ENCODE data around the gene SGCE. TPM values are rescaled to one million over a fixed set of nuclear protein-coding genes. Genes with fewer than 3 reads are reported as not detected.

Gene SGCE
- total and polyA plus RNA-seq, 2 donors (not counting 1 experiment from before 2014, with no cell fraction given) = 8.9 to 13.0 TPM

GRCh38 chr7:94635687-94636086 is 20.2 kb downstream of the SGCE start:
- Mint-ChIP-seq H3K4me1 (no peaks in the 10 kb centered on the region), H3K9me3 (ENCODE audit: insufficient read depth) (no peaks in the 10 kb centered on the region), H3K4me3 (no peak overlapping the region), H3K27me3 (peaks cover 20% of the 10 kb centered on the region), H3K27ac (no peak overlapping the region)
- Histone ChIP-seq H3K4me1 (ENCODE audit: control insufficient read depth in 2 of 2, insufficient read depth in 2 of 2, low read length in 2 of 2) (no peaks in the 10 kb centered on the region), H3K36me3 (replicated peaks in 1 of 2; ENCODE audit: control extremely low read depth in 1 of 2, control insufficient read depth in 1 of 2, extremely low read depth in 1 of 2, insufficient read depth in 2 of 2, low read length in 1 of 2) (no peaks in the 10 kb centered on the region), H3K9me3 (ENCODE audit: control extremely low read depth in 1 of 3, control insufficient read depth in 2 of 3, insufficient read depth in 1 of 3, low read length in 2 of 3) (no peaks in the 10 kb centered on the region), H2AFZ (ENCODE audit: insufficient read depth, low read depth, low read length, poor library complexity, severe bottlenecking) (no peak overlapping the region), H3K27ac (ENCODE audit: low read length in 2 of 2) (no peak overlapping the region), H3K79me2 (ENCODE audit: control insufficient read depth, insufficient read depth, low read length) (no peaks in the 10 kb centered on the region), H3K4me2 (replicated peaks; ENCODE audit: low read depth, low read length, poor library complexity, severe bottlenecking) (no peak overlapping the region), H3K9ac (ENCODE audit: low read length) (no peak overlapping the region), H4K20me1 (ENCODE audit: control insufficient read depth, insufficient read depth, low read length, poor library complexity, severe bottlenecking) (no peaks in the 10 kb centered on the region), H3K4me3 (ENCODE audit: control extremely low read depth in 1 of 5, extremely low read depth in 1 of 5, insufficient read depth in 1 of 5, low read depth in 2 of 5, low read length in 4 of 5) (no peak overlapping the region), H3K27me3 (replicated peaks in 1 of 4; ENCODE audit: control extremely low read depth in 1 of 4, control insufficient read depth in 3 of 4, insufficient read depth in 4 of 4, low read length in 3 of 4) (no peaks in the 10 kb centered on the region)
- ATAC-seq (ENCODE audit: low read depth) = no peak
- TF ChIP-seq EZH2 (IDR thresholded peaks at IDR 0.05; ENCODE audit: borderline replicate concordance, insufficient read depth, low read depth, low read length, poor library complexity, severe bottlenecking) = no peak
- TF ChIP-seq, protein P1, sequence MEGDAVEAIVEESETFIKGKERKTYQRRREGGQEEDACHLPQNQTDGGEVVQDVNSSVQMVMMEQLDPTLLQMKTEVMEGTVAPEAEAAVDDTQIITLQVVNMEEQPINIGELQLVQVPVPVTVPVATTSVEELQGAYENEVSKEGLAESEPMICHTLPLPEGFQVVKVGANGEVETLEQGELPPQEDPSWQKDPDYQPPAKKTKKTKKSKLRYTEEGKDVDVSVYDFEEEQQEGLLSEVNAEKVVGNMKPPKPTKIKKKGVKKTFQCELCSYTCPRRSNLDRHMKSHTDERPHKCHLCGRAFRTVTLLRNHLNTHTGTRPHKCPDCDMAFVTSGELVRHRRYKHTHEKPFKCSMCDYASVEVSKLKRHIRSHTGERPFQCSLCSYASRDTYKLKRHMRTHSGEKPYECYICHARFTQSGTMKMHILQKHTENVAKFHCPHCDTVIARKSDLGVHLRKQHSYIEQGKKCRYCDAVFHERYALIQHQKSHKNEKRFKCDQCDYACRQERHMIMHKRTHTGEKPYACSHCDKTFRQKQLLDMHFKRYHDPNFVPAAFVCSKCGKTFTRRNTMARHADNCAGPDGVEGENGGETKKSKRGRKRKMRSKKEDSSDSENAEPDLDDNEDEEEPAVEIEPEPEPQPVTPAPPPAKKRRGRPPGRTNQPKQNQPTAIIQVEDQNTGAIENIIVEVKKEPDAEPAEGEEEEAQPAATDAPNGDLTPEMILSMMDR (IDR thresholded peaks at IDR 0.05) = no peak
- POLR2A ChIA-PET = no interaction called here
- DNase-seq = no peak
- intact Hi-C loops (cut with micrococcal nuclease) = no loop called here
- CTCF ChIA-PET = no interaction called here

GRCh38 chr7:94634502-94634901 is 21.4 kb downstream of the SGCE start:
- intact Hi-C loops (cut with micrococcal nuclease) = no loop called here
- WGBS (ENCODE audit: insufficient coverage) = 93% methylated on average over 2 of the region's 6 CpGs
- Histone ChIP-seq H3K36me3 (replicated peaks in 1 of 2; ENCODE audit: control extremely low read depth in 1 of 2, control insufficient read depth in 1 of 2, extremely low read depth in 1 of 2, insufficient read depth in 2 of 2, low read length in 1 of 2) (no peaks in the 10 kb centered on the region), H3K4me1 (ENCODE audit: control insufficient read depth in 2 of 2, insufficient read depth in 2 of 2, low read length in 2 of 2) (no peaks in the 10 kb centered on the region), H3K9ac (ENCODE audit: low read length) (no peak overlapping the region), H3K27ac (ENCODE audit: low read length in 2 of 2) (no peak overlapping the region), H3K4me3 (ENCODE audit: control extremely low read depth in 1 of 5, extremely low read depth in 1 of 5, insufficient read depth in 1 of 5, low read depth in 2 of 5, low read length in 4 of 5) (no peak overlapping the region), H3K27me3 (replicated peaks in 1 of 4; ENCODE audit: control extremely low read depth in 1 of 4, control insufficient read depth in 3 of 4, insufficient read depth in 4 of 4, low read length in 3 of 4) (no peaks in the 10 kb centered on the region), H3K4me2 (replicated peaks; ENCODE audit: low read depth, low read length, poor library complexity, severe bottlenecking) (no peak overlapping the region), H3K9me3 (ENCODE audit: control extremely low read depth in 1 of 3, control insufficient read depth in 2 of 3, insufficient read depth in 1 of 3, low read length in 2 of 3) (no peaks in the 10 kb centered on the region), H4K20me1 (ENCODE audit: control insufficient read depth, insufficient read depth, low read length, poor library complexity, severe bottlenecking) (no peaks in the 10 kb centered on the region), H2AFZ (ENCODE audit: insufficient read depth, low read depth, low read length, poor library complexity, severe bottlenecking) (no peak overlapping the region), H3K79me2 (ENCODE audit: control insufficient read depth, insufficient read depth, low read length) (no peaks in the 10 kb centered on the region)
- no peak for ATAC-seq (ENCODE audit: low read depth)
- DNase-seq = no peak
- no peak overlapping the region for H3K27ac Mint-ChIP-seq
- peaks cover 14% of the 10 kb centered on the region for H3K27me3 Mint-ChIP-seq
- TF ChIP-seq, protein P1 (IDR thresholded peaks at IDR 0.05) = no peak
- no peak for TF ChIP-seq EZH2 (IDR thresholded peaks at IDR 0.05; ENCODE audit: borderline replicate concordance, insufficient read depth, low read depth, low read length, poor library complexity, severe bottlenecking)
- ChIA-PET CTCF (no interaction called here), POLR2A (no interaction called here)
- H3K9me3 Mint-ChIP-seq (ENCODE audit: insufficient read depth) = no peaks in the 10 kb centered on the region
- H3K4me1 Mint-ChIP-seq = no peaks in the 10 kb centered on the region
- no peak overlapping the region for H3K4me3 Mint-ChIP-seq
